ENCODE measurements around the gene SLC12A8.

SLC12A8 gene, protein sequence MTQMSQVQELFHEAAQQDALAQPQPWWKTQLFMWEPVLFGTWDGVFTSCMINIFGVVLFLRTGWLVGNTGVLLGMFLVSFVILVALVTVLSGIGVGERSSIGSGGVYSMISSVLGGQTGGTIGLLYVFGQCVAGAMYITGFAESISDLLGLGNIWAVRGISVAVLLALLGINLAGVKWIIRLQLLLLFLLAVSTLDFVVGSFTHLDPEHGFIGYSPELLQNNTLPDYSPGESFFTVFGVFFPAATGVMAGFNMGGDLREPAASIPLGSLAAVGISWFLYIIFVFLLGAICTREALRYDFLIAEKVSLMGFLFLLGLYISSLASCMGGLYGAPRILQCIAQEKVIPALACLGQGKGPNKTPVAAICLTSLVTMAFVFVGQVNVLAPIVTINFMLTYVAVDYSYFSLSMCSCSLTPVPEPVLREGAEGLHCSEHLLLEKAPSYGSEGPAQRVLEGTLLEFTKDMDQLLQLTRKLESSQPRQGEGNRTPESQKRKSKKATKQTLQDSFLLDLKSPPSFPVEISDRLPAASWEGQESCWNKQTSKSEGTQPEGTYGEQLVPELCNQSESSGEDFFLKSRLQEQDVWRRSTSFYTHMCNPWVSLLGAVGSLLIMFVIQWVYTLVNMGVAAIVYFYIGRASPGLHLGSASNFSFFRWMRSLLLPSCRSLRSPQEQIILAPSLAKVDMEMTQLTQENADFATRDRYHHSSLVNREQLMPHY

DNA sequence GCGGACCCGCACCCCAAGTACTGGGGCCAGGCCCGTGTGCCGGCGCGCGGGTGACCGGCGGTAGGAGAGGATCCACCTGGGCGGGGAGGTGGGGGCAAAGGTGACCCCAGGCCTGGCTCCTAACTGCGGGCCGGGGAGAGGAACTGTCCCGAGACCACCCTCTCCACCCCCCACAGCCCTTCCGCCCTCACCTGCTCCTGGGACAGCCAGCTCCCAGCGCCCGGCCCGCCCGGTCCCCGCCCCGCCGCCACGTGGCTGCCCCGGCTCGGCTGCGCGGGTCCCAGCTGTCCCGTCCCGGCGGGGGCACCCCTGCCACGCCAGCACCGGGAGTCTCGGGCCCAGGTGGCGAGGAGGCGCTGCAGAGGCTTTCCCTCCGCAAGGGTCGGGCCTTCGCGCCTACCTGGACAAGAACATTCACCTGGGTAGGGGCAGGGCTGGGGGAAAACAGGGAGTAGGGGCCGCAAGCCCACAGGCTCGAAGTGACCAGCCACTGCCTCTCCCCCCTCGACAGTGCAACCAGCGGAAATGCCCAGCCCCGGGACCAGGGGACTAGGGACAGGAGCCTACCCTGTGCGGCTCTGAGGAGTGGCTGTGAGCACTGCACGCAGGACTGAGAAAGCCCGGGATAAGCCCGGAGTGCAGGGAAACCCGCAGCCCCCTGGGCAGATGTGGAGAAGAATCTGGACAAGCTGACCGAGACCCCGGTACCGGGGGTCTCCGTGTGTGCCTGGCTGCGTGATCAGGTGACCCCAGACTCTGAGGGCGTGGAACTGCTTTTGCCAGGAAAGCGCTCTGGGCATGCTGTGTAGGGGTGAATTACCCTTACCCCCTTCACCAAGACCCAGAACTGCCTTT lies at the start of gene SLC12A8:
Gene SLC12A8 (minus strand): TSS at position 240 of the 855 bp plus-strand sequence. CDS start 1,399 bp downstream, outside the sequence.
- no peak for DNase-seq

- no peak for DNase-seq
Observed at GRCh38 chr3:125262161-125262560, 49.6 kb upstream of the SLC12A8 start.

DNA sequence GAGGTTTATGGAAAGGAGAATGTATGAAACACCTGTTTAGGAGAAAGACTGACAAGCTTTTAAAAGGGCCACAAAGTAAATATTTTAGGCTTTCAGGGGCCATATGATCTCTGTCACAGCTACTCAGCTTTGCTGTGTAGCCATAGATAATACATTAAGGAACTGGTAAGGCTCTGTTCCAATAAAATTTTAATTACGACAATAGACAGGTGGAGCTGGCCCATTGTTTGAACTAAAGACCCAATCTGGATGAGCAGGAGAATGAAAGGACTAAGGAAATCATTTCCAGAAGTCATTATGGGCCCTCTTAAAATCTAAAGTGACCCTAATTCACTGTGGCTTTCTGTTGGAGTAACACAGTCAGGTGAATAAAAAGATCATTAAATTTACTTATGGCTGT lies 48.5 kb upstream of the SLC12A8 start:
- DNase-seq: no peak

GRCh38 chr3:125260158-125260557 lies 47.6 kb upstream of the SLC12A8 start:
- no peak for DNase-seq

GRCh38 chr3:125257536-125257935 lies 45.0 kb upstream of the SLC12A8 start:
- DNase-seq: no peak

DNA sequence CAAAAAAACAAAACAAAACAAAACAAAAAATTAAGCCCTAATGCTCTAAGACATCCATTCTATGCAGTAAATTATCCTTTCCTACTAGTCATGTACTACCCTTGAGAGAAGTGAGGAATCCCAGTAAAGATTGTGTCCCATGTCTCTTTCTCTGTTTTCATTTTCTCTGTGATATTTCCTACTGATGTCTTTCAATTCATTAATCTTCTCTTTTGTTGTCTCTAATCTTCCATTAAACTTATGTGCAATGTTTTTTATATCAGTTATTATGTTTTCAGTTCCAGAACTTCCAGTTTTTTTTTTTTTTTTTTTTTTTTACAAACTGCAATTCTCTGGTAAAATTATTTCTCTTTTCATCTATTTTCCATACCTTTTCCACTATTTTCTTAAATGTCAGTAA lies 44.1 kb upstream of the SLC12A8 start:
- DNase-seq: no peak

- DNase-seq: no peak
Observed at GRCh38 chr3:125250973-125251372, 38.4 kb upstream of the SLC12A8 start.

DNA sequence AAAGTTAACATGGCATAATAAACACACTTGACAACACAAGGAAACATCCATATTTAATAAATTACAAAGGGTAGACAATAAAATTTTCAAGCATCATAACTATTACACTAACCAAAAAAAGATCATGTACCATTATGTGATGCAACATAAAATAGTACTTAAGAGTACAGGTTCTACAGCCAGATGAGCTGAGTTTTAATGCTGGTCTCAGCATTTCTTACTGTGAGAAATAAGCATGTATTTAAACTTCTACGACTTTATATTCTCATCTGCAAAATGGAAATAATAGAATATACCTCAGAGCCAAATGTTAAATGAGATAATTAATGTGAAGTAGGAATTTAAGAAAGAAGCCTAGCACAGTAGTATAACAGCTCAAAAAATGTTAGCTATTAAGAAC lies 33.7 kb upstream of the SLC12A8 start:
- DNase-seq: no peak

DNA sequence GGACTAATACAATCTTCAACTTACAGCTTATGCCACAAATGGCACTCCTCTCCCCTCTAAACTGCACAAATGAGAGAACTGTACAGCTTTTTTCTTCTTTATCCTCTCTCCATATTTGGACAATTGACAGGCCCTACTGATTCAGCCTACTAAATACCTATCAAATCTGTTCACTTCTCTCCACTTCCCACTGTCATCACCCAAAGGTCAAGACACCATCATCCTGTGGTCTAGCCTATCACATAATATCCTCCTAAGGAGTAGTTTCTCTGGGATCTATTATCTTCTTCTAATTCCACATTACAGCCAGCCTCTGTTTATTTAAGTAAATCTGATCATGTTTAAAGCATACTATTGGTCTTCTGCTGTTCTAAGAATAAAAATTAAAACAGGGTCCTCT lies 33.0 kb upstream of the SLC12A8 start:
- DNase-seq: no peak

- no peak for DNase-seq
Observed at GRCh38 chr3:125240496-125240895, 27.9 kb upstream of the SLC12A8 start.

GRCh38 chr3:125239266-125239665 lies 26.7 kb upstream of the SLC12A8 start:
- no peak for DNase-seq

DNA sequence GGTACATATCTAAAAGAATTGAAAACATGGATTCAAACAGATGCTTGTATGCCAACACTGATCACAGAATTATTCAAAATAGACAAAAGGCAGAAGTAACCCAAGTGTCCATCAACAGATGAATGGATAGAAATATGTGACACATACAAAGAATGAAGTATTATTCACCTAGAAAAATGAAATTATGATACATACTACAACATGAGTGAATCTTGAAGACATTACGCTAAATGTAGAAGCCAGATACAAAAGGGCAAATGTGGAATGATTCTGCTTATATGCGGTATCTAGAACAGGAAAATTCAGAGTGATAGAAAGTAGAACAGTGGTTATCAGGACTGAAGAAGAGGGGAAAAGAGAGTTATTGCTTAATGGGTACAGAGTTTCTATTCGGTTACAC lies 26.2 kb upstream of the SLC12A8 start:
- no peak for DNase-seq

GRCh38 chr3:125236331-125236903 lies 23.9 kb upstream of the SLC12A8 start:
- DNase-seq: no peak

DNA sequence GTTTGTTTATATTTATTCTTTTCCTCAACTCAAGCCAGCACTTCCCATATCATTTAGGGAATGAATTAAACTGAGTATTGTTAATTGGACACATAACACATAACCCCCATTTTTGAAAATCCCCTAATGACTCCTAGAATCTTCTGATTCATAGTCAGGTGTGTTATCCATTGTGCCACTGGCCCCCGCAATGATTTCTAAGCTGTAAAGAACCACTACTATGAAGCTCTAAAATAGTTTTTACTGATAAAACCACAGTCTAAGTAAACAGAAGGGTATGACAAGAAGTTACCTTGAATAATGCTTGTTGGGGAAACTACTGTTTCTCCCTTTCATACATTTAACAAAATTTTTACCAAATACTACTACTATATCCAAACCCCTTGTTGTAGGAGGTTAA lies 22.3 kb upstream of the SLC12A8 start:
- DNase-seq: no peak

DNA sequence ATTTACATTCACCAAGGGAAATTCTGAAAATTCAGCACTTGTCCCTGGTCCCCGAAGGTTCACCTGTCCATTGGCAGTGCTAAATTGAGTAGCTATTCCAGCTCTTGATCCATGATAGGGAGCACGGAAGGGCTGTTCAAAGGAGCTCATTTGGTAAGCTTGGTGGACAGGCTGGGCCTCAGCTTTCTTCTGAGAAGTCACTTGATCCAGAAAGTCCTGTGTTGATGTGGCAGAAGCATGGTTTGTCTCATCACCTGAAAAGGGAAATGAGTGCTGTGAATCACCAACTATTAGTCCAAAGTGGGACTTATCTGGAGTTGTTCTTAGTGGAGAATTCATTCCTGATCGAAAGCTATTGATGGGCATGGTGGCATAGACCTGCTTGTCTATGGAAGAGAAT lies 19.9 kb upstream of the SLC12A8 start:
- no peak for DNase-seq

DNA sequence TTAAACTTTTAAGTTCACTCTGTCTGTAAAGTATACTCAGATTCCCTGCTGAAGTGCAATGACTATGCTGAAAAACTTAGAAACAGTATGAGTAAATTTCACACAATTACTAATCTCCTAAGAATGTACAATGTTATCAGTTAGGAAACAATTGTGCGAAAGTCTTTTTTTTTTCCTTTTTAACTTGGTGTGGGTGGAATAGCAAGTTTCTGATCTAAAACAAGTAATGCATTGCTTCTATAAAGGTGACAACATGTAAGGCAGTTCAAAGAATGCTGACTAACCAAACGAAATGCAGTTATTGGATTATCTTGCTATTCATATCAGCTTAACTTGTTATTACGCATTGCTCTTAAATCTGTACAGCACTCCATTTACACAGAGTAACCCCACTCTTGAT lies 19.3 kb upstream of the SLC12A8 start:
- DNase-seq: no peak

GRCh38 chr3:125229707-125230106 lies 17.2 kb upstream of the SLC12A8 start:
- DNase-seq: no peak

DNA sequence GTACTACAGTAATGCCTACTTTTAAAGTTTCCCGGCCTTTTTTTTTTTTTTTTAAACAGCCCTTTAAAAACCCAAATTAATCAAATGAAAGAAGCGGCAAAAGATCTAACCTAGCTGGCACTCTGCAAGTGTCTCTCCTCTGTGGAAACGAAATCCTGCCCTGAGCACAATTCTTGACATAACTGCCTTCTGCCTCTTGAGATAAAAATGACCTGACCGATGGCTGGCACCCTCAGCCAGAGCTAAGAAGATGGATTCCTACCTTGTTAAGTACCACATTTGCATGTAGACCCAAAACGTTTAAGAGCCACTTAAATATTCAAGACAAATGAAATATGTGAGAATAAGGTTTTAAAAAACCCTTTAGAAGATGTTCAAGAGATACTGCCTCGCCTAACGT lies 16.6 kb upstream of the SLC12A8 start:
- no peak for DNase-seq

DNA sequence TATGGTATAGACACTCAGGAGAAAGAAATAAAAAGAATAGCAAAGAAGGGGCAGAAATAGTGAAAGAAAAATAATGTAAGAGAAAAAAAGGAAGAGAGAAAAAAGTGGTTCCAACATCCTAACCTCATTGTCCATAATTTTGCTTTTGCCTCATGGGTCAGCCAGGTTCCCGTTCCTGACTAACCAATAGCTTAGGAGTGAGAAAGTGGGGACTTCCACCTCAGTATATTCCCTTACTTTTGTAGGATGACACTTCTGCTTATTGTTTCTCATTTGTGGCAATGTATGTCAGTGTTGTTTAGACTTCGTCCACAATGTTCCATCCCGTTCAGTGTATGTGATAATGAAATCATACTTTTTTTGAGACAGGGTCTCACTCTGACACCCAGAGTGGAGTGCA lies 9.3 kb upstream of the SLC12A8 start:
- no peak for DNase-seq

DNA sequence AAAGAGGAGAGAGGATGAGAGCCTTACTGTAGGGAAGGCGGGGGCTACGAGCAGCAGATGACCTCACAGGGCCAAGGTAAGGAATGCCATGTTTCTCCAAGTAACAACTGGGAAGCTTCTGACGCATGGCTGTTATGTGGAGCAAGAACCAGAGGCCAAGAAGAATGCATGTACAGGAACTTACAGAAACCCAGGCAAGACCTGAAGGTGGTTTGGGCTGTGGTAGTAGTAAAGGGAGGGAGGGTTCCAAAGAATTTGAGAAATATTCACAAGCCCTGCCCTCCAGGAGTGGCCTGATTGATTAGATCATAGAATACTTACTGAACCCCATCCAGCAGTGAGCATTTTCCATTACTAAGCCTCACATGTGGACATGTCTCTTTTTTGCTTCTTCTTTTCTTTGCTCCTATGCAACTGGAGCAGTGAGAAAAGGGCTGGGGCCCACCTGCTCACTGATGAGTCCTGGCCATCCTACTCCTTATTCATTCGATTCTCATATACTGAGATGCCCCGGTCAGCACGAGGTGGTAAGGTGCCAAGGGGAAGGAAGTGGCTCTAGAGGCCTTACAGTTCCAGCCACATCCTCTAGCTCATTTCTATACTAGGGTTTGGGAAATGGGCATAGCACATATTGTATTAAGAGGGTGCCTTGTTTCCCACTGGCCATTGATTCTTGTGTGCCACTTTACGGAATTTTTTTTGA lies 8.3 kb upstream of the SLC12A8 start:
- no peak for DNase-seq

DNA sequence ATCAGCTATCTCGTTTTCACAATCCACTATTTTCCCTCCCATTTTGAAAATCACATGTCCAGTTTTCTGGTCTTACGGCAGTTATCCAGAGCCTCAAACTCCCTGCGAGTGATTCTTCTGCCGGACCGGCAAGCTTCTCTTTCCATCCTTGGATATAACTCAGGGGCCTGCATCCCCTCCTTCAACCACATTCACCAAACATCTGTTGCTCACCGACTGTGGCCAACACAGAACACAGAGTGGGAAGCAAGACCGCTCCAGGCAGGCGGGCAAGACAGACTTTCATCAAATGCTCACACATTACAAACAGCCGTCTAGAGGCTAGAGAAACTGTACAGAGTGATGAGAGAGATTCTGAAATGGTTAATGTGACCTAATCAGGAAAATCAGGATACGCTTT lies 7.6 kb upstream of the SLC12A8 start:
- no peak for DNase-seq

DNA sequence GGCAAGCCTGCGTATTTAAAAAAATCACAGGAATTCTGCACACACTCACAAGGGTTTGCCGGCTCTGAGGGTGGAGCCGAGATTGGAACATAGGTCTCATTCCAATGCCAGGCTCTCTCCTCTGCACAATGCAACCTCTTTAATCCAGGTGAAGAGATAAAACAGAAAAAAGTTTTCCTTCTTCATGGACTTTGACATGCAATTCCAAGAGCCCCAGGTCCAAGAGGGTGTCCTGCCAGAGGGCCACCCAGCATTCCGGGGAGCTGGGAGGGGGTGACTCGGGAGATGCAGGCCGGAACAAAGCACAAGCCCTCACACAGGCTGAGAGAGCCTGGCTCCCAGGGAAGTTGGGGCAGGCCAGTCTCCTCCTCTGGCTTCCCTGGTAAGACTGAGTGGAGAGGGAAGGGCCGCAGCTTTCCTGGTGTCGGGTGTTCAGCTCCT lies 6.7 kb upstream of the SLC12A8 start:
- no peak for DNase-seq
